Measurements from ENCODE around the gene GRIA3.

GRIA3 gene

GRCh38 chrX:123454712-123455431 lies 270.8 kb downstream of the GRIA3 start:
- no peak for DNase-seq (ENCODE audit: low read depth)
- no peak overlapping the region for H3K4me3 ChIP-seq (ENCODE audit: low read depth, low read length)
- TF ChIP-seq, protein P1, sequence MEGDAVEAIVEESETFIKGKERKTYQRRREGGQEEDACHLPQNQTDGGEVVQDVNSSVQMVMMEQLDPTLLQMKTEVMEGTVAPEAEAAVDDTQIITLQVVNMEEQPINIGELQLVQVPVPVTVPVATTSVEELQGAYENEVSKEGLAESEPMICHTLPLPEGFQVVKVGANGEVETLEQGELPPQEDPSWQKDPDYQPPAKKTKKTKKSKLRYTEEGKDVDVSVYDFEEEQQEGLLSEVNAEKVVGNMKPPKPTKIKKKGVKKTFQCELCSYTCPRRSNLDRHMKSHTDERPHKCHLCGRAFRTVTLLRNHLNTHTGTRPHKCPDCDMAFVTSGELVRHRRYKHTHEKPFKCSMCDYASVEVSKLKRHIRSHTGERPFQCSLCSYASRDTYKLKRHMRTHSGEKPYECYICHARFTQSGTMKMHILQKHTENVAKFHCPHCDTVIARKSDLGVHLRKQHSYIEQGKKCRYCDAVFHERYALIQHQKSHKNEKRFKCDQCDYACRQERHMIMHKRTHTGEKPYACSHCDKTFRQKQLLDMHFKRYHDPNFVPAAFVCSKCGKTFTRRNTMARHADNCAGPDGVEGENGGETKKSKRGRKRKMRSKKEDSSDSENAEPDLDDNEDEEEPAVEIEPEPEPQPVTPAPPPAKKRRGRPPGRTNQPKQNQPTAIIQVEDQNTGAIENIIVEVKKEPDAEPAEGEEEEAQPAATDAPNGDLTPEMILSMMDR (IDR thresholded peaks at IDR 0.05; ENCODE audit: low read depth, low read length, missing control alignments): no peak

DNA sequence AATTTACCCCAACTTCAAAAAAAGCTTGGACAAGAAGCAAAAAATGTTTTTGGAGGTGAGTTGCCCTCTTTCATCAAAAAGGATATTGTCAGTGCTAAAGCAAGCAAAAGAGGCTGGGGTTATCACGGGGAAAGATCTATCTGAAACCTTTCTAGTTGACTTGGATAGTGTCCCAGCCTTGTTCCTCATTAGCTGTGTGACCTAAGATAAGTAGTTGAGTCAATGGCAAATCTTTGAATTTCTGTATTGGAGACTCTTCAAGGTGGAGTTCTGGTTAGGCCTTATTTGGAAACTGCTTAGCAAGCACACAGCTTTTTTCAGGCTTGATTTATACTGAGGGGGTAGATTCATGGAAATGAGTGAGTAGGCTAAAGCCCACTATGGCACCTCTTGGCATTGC lies 271.6 kb downstream of the GRIA3 start:
- DNase-seq (ENCODE audit: low read depth): no peak
- H3K4me3 ChIP-seq (ENCODE audit: low read depth, low read length): no peak overlapping the region
- TF ChIP-seq, protein P1 (IDR thresholded peaks at IDR 0.05; ENCODE audit: low read depth, low read length, missing control alignments): no peak

DNA sequence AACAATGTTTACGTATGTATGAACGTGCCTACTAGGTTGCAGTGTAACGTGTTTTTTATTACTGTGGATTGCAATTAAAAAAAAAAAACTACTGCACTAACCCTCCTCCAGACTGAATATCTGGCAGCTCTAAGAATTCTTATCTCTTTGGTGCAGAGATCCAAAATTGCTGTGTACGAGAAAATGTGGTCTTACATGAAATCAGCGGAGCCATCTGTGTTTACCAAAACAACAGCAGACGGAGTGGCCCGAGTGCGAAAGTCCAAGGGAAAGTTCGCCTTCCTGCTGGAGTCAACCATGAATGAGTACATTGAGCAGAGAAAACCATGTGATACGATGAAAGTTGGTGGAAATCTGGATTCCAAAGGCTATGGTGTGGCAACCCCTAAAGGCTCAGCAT lies 280.6 kb downstream of the GRIA3 start:
- TF ChIP-seq, protein P1 (IDR thresholded peaks at IDR 0.05; ENCODE audit: low read depth, low read length, missing control alignments): no peak
- no peak overlapping the region for H3K4me3 ChIP-seq (ENCODE audit: low read depth, low read length)
- no peak for DNase-seq (ENCODE audit: low read depth)

DNA sequence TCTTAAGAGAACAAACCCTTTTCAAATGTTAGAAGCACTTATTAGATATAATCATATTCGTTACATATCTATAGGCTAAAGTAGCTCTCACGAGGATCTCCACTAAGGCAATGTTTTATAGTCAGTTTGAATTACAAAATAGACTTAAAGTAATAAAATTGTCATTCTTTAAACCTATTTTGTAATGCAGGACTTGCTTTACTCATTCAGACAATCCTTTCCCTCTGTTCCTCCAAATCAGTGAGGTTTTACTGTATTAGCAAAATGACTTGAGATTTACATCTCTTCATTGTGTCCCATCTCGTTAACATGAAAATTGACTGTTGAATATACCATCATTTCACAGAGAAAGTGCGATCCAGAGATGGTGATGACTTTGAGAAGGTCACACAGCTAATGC lies 284.4 kb downstream of the GRIA3 start:
- TF ChIP-seq, protein P1 (IDR thresholded peaks at IDR 0.05; ENCODE audit: low read depth, low read length, missing control alignments): no peak
- H3K4me3 ChIP-seq (ENCODE audit: low read depth, low read length): no peak overlapping the region
- DNase-seq (ENCODE audit: low read depth): no peak

GRCh38 chrX:123475068-123475724 lies 291.1 kb downstream of the GRIA3 start:
- DNase-seq (ENCODE audit: low read depth): no peak
- TF ChIP-seq, protein P1 (IDR thresholded peaks at IDR 0.05; ENCODE audit: low read depth, low read length, missing control alignments): no peak
- H3K4me3 ChIP-seq (ENCODE audit: low read depth, low read length): no peak overlapping the region

DNA sequence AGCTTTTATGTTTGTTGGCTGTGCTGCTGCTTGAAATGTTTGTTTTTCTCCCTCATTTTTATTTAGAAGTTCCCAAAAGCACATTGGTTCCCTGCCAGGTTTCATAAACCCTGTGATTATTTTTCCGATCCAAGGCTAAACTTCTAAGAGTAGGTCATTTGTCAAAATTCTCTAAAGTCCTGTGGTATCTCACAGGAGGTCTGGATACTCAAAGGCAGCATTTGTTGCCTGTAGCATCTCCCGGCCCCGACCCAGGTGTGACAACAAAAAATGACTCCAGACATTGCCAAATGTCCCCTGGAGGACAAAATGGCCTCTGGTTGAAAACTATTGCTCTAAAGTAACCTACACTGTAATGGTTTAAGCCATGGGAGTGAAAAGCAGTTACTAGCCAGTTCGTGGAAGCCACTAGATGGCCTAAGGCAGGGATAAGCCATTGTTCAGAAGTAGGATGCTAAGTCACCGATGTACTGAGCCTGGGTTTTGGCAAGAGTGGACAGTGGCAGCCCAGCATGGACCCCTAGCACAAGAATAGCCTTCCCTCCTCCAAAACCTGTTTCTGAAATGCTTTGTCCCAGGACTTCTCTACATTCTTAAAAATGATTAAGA lies 292.6 kb downstream of the GRIA3 start:
- DNase-seq (ENCODE audit: low read depth): no peak
- H3K4me3 ChIP-seq (ENCODE audit: low read depth, low read length): no peak overlapping the region
- TF ChIP-seq, protein P1 (IDR thresholded peaks at IDR 0.05; ENCODE audit: low read depth, low read length, missing control alignments): no peak

Data from GM12864 (cell line).